Thoracic aorta (tissue), 2 donors: Measurements from ENCODE around the gene GFRA1. TPM values are rescaled to one million over a fixed set of nuclear protein-coding genes. Genes with fewer than 3 reads are reported as not detected.

Experiments
- ATAC-seq: fragments of 150-250 bp; one replicate; pipeline ENCODE4 v1.8.0; 2017; ENCODE audit warnings: low read depth; ENCODE audit not compliant: insufficient number of reproducible peaks, low FRiP score
- DNase-seq: peaks from one replicate; pipeline ENCODE4 v3.0.0-alpha.2; 2020; ENCODE audit warnings: low spot score
- H3K27ac ChIP-seq, 2 donors: fragments of 200-600 bp; sonication (generic); 1 replicate in 1 of 2; 2 replicates in 1 of 2; pipeline ENCODE4 v1.5.1; 2016; ENCODE audit warnings: mild to moderate bottlenecking in 2 of 2, moderate library complexity in 2 of 2
- H3K27me3 ChIP-seq: fragments of 200-600 bp; sonication (generic); replicated peaks from 2 replicates; pipeline ENCODE4 v1.6.0; 2016; ENCODE audit warnings: mild to moderate bottlenecking; ENCODE audit not compliant: insufficient read depth
- H3K36me3 ChIP-seq: fragments of 200-600 bp; sonication (generic); one replicate; pipeline ENCODE4 v1.5.1; 2016
- H3K4me1 ChIP-seq, 2 donors: fragments of 200-600 bp; sonication (generic); 1 replicate in 1 of 2; 2 replicates in 1 of 2; pipeline versions ENCODE4 v1.5.1 to v1.6.0; 2016; ENCODE audit warnings: low read depth in 2 of 2, mild to moderate bottlenecking in 1 of 2; ENCODE audit not compliant: control insufficient read depth in 1 of 2
- H3K4me3 ChIP-seq: fragments of 200-600 bp; sonication (generic); 2 replicates; pipeline ENCODE4 v1.5.1; 2016; ENCODE audit warnings: mild to moderate bottlenecking
- H3K9me3 ChIP-seq: fragments of 200-600 bp; sonication (generic); 2 replicates; pipeline ENCODE4 v1.5.1; 2016
- total RNA-seq, 2 donors: library from RNA; depleted of rRNA; stranded (reverse); fragments of >200 nt; gene quantifications; one replicate each; pipeline versions ENCODE4 v1.1.0 to v1.2.3, GENCODE V29; 2016
- TF ChIP-seq, protein P1 (sequence below): fragments of 200-600 bp; sonication (generic); IDR thresholded peaks from one replicate; pipeline ENCODE4 v1.5.1; 2019; ENCODE audit warnings: antibody characterized with exemption

The GFRA1 gene
- total RNA-seq, 2 donors from 2014 or later: 5.8 to 9.3 TPM

DNA sequence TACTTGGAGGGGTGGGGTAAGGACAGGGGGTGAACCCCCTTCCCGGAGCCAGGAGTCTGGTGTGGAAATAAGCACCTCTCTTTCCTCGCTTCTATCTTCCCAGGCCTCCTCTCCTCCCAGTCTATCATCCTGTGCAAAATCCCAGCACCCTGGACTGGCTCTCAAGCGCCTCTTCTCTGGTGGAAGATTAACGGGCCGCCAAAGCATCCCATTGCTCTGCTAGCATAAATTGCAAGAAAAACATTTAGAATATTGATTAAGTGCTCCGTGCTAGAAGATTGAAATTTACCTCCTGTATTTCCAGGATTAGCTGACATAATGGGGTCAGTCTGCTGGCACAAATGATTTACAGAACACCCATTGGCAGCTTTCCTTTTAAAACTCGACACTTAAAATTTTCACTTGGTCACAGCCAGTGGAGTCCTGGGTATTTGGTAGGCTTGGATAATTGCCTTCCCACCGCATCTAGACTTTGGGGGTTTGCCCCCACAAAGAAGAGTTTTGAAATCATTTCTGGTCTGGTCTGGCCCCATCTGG is 189.7 kb downstream of the GFRA1 start:
- ATAC-seq: no peak
- Histone ChIP-seq H3K27me3 (no peaks in the 10 kb centered on the region), H3K4me3 (no peak overlapping the region), H3K9me3 (no peaks in the 10 kb centered on the region), H3K27ac (no peak overlapping the region), H3K36me3 (no peaks in the 10 kb centered on the region), H3K4me1 (peaks cover 0 to 18% of the 10 kb centered on the region in 2 donors)
- TF ChIP-seq, protein P1, sequence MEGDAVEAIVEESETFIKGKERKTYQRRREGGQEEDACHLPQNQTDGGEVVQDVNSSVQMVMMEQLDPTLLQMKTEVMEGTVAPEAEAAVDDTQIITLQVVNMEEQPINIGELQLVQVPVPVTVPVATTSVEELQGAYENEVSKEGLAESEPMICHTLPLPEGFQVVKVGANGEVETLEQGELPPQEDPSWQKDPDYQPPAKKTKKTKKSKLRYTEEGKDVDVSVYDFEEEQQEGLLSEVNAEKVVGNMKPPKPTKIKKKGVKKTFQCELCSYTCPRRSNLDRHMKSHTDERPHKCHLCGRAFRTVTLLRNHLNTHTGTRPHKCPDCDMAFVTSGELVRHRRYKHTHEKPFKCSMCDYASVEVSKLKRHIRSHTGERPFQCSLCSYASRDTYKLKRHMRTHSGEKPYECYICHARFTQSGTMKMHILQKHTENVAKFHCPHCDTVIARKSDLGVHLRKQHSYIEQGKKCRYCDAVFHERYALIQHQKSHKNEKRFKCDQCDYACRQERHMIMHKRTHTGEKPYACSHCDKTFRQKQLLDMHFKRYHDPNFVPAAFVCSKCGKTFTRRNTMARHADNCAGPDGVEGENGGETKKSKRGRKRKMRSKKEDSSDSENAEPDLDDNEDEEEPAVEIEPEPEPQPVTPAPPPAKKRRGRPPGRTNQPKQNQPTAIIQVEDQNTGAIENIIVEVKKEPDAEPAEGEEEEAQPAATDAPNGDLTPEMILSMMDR: no peak
- no peak for DNase-seq

DNA sequence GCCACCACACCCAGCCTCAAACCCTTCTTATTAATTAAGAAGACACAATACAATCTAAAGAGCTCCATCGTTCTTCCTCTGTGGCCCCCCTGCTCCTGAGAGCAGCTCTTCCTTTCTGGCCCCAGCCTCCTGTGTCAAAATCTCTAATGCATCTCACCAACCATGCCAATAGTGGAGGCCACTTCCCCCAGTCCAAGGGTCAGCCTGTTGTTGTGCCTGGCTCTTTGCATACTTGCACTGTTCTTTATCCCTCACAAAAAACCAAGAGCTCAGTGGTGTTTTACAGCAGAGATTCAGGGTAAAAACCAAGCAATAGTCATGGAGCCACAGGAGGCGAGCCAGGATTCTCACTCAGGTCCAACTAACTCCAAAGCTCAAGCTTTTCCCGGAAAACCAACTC is 190.2 kb downstream of the GFRA1 start:
- Histone ChIP-seq H3K4me1 (peaks cover 0 to 18% of the 10 kb centered on the region in 2 donors), H3K27me3 (no peaks in the 10 kb centered on the region), H3K9me3 (no peaks in the 10 kb centered on the region), H3K27ac (no peak overlapping the region), H3K36me3 (no peaks in the 10 kb centered on the region), H3K4me3 (no peak overlapping the region)
- DNase-seq: no peak
- ATAC-seq: no peak
- TF ChIP-seq, protein P1: no peak

GRCh38 chr10:116082206-116082605 is 190.8 kb downstream of the GFRA1 start:
- H3K4me3 ChIP-seq: no peak overlapping the region
- no peaks in the 10 kb centered on the region for H3K36me3 ChIP-seq
- H3K4me1 ChIP-seq: peaks cover 0 to 18% of the 10 kb centered on the region in 2 donors
- TF ChIP-seq, protein P1: no peak
- H3K9me3 ChIP-seq: no peaks in the 10 kb centered on the region
- no peak for DNase-seq
- no peaks in the 10 kb centered on the region for H3K27me3 ChIP-seq
- H3K27ac ChIP-seq: no peak overlapping the region
- ATAC-seq: no peak

GRCh38 chr10:116080553-116080952 is 192.5 kb downstream of the GFRA1 start:
- Histone ChIP-seq H3K4me3 (no peak overlapping the region), H3K27ac (no peak overlapping the region), H3K9me3 (no peaks in the 10 kb centered on the region), H3K36me3 (no peaks in the 10 kb centered on the region), H3K27me3 (no peaks in the 10 kb centered on the region), H3K4me1 (peaks cover 0 to 18% of the 10 kb centered on the region in 2 donors)
- TF ChIP-seq, protein P1: no peak
- ATAC-seq (no peak), DNase-seq (no peak)

DNA sequence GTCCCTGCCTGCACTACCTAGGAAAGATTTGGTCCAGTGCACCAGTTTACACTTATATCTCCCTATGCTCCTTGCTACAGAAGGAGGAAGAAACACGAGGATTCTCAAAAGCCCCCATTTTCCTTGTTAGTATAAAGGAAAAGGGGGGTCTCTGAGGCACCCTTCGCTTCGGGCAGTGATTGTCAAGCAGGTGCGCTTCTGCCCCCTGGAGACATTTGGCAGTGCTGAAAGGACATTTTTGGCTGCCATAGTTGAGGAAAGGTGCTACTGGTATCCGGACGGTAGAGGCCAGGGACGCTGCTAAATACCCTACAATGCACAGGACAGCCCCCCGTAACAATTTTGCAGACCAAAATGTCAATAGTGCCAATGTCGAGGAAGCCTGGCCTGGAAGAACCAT is 193.7 kb downstream of the GFRA1 start:
- ATAC-seq (no peak), DNase-seq (no peak)
- peaks cover 0 to 18% of the 10 kb centered on the region in 2 donors for H3K4me1 ChIP-seq
- TF ChIP-seq, protein P1: no peak
- no peaks in the 10 kb centered on the region for H3K27me3 ChIP-seq
- H3K36me3 ChIP-seq: no peaks in the 10 kb centered on the region
- H3K4me3 ChIP-seq: no peak overlapping the region
- no peaks in the 10 kb centered on the region for H3K9me3 ChIP-seq
- no peak overlapping the region for H3K27ac ChIP-seq
